GM08714 (cell line): ENCODE measurements around the gene HIBADH.
"Not testable (repeated sequence)": the region's sequence is repeated elsewhere in the genome, so short reads cannot be mapped to it uniquely, and the experiment has no call there.

ENCODE experiments used
- H3K4me3 ChIP-seq: fragments of 200-500 bp; sonication (Bioruptor generic); 2 replicates; pipeline ENCODE4 v1.5.1; 2014; ENCODE audit warnings: mild to moderate bottlenecking, low read length, inconsistent platforms
- ZNF274 ChIP-seq: IDR thresholded peaks from 2 replicates; pipeline ENCODE4 v1.6.1; 2012; ENCODE audit warnings: mild to moderate bottlenecking, low read depth, low read length

Gene HIBADH

DNA sequence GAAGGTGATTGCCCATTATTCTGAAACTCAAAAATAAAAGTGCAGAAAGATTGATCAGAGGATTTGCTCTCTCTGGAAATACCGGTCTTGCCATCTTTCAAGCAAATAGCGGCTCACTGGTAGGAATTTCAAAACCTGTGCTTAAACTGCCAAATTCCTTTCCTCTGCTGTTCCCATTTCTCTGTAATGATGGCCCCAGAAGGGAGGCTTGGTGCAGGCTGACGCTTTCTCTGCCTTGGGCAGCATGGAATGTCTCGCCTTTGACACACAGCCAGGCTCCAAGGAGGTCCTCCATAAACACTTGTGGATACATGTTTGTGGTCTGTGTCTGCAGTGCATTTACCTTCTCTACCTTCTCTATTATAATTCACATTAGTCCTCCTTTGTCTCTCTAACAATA is 146.8 kb downstream of the HIBADH start:
- no peak overlapping the region for H3K4me3 ChIP-seq
- no peak for TF ChIP-seq ZNF274

DNA sequence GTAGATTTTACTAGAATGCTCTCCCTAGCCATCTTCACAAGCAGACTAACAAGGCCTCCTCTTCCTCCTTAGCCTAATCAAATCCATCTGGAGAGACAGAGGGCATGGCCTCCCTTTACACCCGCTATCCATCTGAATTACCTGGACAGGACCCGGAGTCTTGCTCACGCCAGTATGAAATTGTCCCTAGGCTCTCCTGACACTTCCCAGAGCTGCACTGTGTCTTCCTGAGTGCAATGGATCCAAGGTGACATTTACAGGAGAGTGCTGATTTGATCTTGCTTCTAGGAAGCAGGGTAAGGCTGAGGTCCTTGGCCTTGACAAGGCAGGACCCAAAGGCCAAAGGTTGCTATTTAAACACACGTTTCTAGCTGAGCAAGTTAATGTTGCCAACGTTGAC is 147.8 kb downstream of the HIBADH start:
- H3K4me3 ChIP-seq: no peak overlapping the region
- no peak for TF ChIP-seq ZNF274

DNA sequence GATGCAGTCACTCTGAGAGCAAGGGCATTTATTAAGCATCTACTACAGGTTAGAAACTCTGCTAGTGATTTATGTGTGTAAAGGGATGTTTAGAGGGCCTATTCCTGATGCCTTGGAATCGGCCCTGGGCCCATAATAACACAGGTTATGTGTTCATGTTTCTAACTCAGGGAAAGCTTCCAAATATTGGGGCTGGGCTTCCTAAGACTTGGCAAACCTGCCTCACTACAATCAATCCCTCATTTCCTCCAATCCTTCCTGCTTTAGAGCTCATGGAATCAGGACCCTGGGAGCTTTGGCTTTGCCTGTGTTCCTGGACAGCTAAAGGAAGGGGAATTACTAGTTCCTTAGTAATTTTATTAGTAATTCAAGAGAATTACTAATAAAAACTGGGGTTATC is 148.8 kb downstream of the HIBADH start:
- no peak for TF ChIP-seq ZNF274
- H3K4me3 ChIP-seq: no peak overlapping the region

DNA sequence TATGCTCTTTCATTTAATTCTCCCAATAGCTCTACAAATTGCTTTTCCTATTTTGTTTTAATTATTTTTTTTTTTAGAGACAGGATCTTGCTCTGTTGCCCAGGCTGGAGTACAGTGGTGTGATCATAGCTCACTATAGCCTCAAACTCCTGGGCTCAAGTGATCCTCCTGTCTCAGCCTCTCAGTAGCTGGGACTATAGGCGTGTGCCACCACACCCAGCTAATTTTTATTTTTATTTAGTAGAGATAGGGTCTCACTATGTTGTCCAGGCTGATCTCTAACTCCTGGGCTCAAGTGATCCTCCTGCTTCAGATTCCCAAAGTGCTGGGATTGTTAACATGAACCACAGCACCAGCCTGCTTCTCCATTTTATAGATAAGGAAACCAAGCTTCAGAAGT is 151.3 kb downstream of the HIBADH start:
- H3K4me3 ChIP-seq: not testable (repeated sequence)

DNA sequence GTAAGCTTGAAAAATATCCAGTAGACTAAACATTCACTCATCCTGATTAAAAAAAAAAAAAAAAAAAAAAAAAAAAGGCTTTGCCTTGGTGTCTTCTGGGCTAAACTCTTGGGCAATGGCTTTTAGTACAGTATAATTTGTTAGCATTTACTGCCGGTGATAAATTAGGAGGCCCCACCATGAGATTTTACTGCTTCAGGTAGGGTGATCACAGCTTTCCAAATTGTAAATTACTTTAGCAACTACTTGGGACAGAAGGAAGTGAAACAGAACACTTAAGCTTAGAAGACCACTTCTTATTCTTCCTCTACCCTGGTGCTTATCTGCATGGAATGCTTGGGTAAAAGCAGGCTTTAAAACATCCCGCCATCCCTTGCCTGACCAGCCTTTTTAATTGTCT is 152.1 kb downstream of the HIBADH start:
- no peak for TF ChIP-seq ZNF274
- H3K4me3 ChIP-seq: no peak overlapping the region

DNA sequence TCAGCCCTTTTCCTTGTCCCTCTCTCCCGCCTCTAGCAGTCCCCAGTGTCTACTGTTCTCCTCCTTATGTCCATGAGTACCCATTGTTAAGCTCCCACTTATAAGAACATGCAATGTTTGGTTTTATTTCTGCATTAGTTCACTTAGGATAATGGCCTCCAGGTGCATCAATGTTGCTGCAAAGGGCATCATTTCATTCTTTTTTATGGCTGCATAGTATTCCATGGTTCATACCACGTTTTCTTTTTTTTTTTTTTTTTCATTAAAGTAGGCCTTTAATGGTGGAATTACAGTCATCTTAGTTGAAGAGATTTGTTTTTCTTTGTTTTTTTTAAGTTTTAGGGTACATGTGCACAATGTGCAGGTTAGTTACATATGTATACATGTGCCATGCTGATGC is 160.8 kb downstream of the HIBADH start:
- H3K4me3 ChIP-seq: not testable (repeated sequence)

DNA sequence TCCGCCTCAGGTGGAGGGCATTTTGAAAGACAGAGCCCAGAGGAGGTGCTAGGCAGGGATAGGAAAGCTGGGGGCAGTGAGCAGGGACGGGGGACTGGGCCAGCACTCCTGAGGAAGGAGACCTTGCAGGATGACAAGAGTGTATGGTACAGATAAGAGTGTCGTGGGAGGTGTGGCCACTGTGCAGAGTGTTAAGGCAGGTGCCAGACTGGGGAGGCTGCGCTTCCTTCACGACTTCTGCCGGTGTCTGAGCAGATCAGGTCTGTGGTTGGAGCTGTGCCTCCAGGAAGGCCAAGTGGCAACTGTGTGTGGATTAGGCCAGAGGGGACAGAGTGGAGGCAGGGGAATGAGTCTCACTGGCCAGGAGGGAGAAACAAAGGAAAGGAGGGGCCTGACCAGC is 161.7 kb downstream of the HIBADH start:
- no peak for TF ChIP-seq ZNF274
- H3K4me3 ChIP-seq: no peak overlapping the region

DNA sequence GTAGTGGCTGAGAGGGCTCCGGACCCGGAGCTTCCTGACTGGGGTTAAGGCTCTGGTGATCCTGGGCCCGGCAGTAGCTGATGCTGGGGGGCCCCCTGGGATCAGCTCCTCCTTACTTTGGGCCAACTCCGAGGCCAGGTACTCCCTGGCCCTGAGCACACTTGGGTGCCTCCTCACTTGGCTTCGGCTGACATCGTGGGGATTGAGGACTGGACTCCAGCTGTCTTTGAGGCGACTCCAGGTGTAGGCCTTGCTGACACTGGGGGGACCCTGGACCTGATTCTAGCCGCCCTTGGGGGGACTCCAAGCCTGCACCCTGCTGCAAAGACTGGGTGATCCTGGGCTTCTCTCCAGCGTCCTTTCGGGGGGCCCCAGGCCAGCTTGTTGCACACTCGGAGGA is 170.5 kb downstream of the HIBADH start:
- H3K4me3 ChIP-seq: no peak overlapping the region
- no peak for TF ChIP-seq ZNF274

DNA sequence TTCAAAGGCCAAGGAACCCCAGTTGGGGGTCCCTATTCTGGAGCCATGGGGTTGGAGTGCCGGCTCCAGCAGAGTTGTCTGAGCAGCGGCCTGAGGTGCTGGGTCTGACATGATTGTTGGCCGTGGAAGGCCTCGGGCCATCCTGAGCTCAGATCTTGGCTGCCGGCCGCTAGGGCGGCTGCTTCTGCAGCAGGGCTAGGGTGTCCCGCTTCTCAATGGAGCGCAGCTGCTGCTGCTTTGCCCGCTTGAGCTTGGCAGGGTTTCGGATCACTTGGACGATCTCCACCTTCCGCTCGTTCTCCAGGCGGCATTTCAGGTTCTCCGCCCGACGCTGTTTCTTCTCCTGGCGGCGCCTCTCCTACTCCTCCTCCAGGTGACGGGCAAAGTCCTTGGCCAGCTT is 171.1 kb downstream of the HIBADH start:
- no peak for TF ChIP-seq ZNF274
- no peak overlapping the region for H3K4me3 ChIP-seq

DNA sequence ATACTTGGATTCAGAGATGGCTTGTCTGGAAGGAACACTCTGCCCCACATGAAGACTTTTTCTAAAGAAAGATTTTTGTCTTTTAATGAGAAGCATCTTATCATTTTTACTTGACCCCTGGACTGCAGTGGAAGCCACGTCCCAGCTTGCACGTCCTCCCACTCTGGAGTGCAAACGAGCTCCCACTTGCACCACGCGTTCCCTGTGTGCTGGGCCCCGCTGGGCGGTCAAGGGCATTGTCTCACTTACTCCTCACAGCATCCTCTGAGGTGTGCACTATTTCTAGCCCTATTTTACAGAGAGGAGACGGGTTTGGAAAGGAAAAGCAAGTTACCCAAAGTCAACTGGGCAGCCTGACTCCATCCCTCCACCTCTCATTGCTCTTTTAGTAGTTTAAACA is 175.2 kb downstream of the HIBADH start:
- no peak overlapping the region for H3K4me3 ChIP-seq
- no peak for TF ChIP-seq ZNF274

DNA sequence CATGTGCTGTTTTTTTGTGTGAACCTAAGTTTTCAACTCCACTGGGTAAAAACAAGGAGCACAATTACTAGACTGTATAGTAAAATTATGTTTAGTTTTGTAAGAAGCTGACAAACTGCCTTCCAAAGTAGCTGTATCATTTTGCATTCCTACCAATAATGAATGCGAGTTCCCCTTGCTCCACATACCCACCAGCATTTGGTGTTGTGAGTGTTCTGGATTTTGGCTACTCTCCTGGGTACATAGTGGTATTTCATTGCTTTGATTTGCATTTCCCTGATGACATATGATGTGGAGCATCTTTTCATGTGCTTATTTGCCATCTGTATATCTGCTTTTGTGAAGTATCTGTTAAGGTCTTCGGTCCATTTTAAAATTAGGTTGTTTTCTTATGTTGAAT is 178.2 kb downstream of the HIBADH start:
- H3K4me3 ChIP-seq: no peak overlapping the region
- no peak for TF ChIP-seq ZNF274

DNA sequence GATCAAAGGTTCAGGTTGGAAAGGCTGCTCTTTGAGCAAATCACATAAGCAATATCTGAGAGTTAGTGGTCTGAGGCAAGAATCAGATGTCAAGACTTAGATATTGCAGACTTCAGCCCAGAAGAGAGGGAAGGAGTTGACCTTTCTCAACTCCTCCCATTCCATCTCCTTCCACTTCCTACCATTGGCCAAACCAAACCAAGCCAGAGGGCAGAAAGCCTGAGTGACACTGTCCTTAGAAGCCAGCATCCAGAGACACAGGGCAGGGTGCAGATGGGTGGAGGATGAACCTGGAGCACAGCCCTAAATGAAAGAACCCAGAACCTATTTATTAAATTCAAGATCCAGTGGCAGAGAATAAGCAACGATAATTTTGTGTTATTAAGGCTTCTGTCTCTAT is 180.5 kb downstream of the HIBADH start:
- H3K4me3 ChIP-seq: no peak overlapping the region
- no peak for TF ChIP-seq ZNF274

DNA sequence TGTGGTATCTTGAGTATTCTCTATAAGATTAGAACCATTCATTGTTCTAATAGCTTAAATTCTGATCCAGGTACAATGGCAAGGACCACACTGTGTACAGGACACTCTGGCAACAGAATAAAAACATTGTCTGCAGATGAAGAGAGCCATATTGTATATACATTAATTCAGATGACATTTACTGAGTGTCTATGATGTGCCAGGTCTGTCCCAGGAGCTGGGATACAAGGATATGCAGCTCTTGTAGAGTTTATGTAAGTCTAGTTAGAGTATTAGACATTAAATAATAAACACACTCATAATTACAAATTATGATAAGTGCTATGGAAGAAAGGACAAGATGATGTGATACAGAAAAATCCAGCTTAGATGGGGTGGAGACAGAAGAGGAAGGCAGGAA is 184.1 kb downstream of the HIBADH start:
- TF ChIP-seq ZNF274: no peak
- H3K4me3 ChIP-seq: no peak overlapping the region

DNA sequence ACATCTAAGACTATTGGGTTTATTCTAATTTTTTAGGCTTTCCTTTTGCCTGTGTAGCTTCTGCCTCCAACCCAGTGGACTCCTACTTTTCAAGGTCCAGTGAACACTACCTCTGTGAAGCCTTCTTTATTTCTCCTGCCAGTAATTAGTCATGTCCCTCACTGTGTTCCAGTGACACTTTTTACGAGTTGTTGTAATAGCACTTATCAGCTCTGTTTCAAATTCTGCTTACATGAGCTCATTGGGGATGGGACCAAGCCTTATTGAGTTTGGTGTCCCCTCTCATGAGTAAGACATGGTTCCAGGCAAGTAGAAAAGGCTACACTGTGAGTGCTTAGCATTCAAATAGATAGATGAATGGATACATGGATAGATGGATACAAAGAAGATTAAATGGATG is 184.6 kb downstream of the HIBADH start:
- TF ChIP-seq ZNF274: no peak
- no peak overlapping the region for H3K4me3 ChIP-seq

DNA sequence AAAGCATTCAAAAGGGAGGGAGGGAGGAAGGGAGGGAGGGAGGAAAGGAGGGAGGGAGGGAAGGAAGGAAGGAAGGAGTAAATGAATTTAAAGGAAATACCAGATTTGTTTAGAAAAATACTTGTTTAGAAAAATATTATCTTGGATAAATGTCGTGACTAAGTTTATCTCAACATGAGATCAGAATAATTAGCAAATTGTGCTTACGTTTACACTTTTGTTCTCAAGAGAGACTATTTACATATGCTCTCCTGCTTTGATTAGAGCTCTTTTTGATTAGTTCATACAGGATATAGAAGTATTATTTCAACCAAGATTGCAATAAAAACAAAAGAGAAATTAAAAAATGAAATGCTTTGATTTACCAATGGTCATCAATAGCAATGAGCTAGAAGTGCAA is 186.2 kb downstream of the HIBADH start:
- no peak for TF ChIP-seq ZNF274
- H3K4me3 ChIP-seq: no peak overlapping the region
